GM19025 (cell line): ENCODE results near the gene TEX13B.

Source experiments
- ATAC-seq: cut with Tn5 transposase; IDR thresholded peaks from one replicate; pipeline ENCODE4 v1.9.1; 2021; ENCODE audit warnings: mild to moderate bottlenecking, low read depth, moderate library complexity; ENCODE audit not compliant: unreplicated experiment

TEX13B gene, protein sequence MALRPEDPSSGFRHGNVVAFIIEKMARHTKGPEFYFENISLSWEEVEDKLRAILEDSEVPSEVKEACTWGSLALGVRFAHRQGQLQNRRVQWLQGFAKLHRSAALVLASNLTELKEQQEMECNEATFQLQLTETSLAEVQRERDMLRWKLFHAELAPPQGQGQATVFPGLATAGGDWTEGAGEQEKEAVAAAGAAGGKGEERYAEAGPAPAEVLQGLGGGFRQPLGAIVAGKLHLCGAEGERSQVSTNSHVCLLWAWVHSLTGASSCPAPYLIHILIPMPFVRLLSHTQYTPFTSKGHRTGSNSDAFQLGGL

GRCh38 chrX:107982356-107982755 is at the start of gene TEX13B:
Gene TEX13B (minus strand): TSS chrX:107982370. CDS start chrX:107982127, 243 bp downstream.
- no peak for ATAC-seq

DNA sequence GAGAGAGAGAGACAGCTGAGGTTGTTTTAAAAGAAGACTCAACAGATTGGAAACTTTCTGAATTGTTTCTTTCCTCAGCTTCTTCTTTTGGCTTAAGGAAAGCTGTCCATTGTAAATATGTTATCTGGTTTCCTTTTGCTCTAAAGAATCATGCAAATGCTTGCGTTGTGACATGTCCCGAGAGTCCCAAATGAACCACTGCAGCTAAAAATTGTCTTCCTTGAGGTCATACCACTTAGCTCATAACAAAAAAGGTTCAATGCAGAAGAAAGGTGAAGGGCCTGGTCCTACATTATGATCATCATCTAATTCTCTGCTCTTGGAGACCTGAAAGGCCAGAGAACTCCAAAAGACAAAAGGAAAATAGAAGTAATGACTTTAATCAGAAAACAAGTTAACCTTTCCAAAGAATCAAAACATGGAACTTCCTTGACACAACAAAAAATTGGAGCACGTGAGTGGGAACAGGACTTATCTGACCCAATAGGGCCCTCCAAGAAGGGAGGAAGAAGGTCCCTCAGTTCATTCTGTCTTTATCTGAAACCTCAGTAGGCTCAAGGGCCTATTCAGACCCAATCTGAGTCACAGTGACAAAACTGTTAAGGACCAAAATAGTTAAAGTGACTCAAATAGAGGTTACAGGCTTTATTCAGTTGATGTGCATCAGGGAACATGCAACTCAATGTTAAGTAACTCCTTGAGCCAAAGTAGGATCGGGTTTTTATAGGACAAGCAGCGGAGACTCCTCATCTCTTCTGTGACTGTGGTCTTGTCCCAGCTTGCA is 48.0 kb upstream of the TEX13B start:
- no peak for ATAC-seq

GRCh38 chrX:108028854-108029253 is 46.7 kb upstream of the TEX13B start:
- no peak for ATAC-seq

- ATAC-seq = no peak
Observed at GRCh38 chrX:108025954-108026600, 43.9 kb upstream of the TEX13B start.

GRCh38 chrX:108025376-108025775 is 43.2 kb upstream of the TEX13B start:
- ATAC-seq = no peak

- ATAC-seq = no peak
Observed at GRCh38 chrX:108022491-108023089, 40.4 kb upstream of the TEX13B start.

DNA sequence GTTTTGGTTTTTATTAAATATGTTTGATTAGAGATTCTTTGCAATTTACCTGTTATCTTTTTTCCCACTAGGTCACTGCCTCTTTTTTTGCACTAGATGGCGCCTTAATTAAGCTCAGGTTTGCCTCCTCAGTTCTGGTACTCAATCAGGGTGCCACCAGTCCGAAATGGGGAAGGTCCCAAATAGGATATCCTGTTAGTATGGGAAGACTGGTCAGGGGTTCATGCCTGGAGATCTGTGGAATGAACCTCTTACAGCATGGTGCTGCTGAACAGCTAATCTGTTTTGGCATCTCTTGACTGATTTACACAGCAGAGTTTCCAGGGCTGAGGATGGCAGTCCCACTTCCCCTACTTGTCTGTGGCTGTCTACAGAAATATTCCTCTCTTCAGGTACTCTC is 38.5 kb upstream of the TEX13B start:
- ATAC-seq = no peak

DNA sequence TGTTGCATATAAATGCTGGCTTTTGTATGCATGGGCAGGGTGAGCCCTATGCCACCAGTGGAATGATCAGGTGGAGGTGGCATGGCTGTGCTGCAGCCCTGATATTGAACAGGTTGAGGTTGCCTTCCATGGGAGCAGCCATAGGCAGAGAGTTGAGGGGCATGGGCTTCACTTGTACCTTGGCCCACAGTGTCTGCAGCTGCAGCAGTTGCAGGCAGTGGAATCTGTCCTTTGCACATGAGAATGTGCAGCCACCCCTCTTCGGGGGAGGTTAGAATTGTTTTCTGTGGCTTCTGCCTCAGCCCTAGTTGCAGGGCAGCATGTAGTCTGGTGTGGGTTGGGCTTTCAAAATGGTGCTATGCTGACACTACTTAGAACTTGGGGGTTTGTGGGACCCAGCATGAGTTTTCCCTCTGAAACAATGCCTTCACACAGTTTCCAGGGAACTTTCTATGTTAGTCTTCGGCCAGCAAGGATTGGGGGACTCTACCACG is 37.3 kb upstream of the TEX13B start:
- no peak for ATAC-seq

DNA sequence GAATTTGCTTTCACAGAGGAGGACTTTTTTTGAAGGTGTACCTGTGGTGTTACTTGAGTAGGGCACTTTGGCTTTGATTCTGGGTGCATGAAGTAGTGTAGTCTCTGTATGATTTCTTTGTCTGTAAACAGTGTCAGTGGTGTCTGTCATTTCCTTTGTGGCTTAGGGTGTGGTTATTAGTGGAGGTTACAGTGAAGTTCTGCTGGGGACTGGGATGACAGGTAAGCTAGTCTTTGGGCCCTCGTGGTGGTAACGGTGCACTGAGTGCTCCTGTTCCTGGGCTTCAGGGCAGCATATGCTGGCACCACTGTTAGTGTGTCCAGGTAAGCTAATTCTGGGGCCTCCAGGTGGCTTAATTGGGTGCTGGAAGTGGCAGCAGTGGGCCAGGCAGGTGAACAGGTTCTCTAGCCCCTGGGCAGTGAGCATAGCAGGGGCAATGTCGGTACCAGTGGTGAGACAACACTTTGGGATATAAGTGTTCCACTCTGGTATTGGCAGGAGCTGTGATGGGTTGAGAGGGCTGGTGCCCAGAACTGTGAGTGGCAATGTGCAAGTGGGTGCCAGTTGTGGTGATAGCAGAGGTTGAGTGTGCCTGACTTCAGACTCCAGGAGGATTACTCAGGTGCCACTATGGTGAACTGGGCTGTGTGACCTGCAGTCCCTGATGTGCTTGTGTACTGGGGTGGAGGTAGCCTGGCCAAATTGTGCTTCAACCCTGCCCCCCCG is 36.6 kb upstream of the TEX13B start:
- ATAC-seq = no peak

GRCh38 chrX:108001218-108001814 is 19.1 kb upstream of the TEX13B start:
- no peak for ATAC-seq

GRCh38 chrX:108000751-108001150 is 18.6 kb upstream of the TEX13B start:
- ATAC-seq = no peak

GRCh38 chrX:107996124-107996523 is 14.0 kb upstream of the TEX13B start:
- ATAC-seq = no peak

DNA sequence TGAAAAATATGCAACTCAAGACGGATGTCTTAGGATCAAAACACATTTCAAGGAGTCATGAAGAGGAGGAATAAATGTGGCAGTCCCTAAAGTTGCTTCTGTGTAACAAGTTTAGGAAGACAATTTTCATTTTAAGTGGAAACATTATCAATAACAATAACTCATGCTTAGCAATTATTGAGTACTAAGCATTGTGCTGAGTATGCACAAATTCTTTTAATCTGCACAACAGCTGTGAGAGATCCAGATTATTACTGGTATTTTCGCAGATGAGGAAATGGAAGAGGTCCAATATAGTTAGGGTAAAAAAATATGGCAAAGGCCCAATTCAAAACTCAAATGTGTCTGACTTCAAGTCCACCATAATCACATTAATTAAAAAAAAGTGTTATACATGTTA is 2.9 kb upstream of the TEX13B start:
- no peak for ATAC-seq

- no peak for ATAC-seq
Observed at GRCh38 chrX:107979534-107979933, 2.6 kb downstream of the TEX13B start.

GRCh38 chrX:107978707-107979307 is 3.4 kb downstream of the TEX13B start:
- no peak for ATAC-seq

- ATAC-seq = no peak
Observed at GRCh38 chrX:107978071-107978470, 4.1 kb downstream of the TEX13B start.

DNA sequence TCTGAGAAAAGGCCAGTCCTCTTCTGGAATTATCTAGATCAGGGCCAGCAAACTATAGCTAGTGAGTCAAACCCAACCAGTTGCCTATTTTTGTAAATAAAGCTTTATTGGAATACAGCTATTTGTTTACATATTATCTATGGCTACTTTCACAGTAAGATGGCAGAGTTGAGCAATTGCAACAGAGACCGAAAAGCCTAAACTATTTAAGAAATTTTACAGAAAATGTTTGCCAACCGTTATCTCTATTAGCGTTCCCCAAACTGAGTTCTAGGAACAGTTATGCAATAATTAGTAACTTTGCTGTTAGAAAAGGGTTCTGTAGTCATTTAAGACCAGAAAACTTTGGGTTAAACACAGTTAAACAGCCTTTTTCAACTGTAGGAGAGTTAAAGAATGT is 10.5 kb downstream of the TEX13B start:
- ATAC-seq = no peak

GRCh38 chrX:107970073-107970472 is 12.1 kb downstream of the TEX13B start:
- ATAC-seq = no peak

DNA sequence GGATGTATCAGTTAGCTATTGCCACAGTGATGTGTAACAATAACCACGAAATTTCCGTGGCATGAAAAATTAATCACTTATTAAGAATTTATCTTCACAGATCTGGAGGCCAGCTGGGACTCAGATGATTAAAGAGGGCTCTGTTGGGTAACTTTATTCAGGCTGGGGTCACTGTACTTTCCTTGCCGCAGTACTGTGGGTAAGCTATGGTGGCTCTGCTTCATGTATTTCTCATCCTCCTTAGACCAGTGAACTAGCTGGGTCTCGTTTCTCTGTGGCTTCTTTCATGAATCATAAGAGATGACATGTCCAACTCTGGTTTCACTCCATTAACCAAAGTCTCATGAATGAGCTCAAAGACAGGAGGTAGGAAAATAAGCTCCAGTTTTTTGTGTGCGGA is 13.5 kb downstream of the TEX13B start:
- no peak for ATAC-seq
